ENCODE measurements around the gene ATXN3L.

ATXN3L gene

DNA sequence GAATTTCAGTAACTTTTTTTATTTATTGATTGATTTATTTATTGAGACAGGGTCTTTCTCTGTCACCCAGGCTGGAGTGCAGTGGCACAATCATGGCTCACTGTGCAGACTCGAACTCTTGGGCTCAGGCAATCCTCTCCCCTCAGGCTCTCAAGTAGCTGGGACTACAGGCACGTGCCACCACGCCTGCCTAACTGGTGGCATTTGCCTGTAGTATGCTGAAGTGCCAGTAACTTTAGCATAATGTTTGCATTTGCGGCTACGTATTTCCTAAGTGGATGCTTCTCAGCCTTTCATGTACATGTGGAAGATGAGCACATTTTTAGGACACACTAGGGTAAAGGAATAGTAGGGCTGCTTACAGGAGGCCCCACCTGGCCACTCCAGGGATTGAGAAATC, 45.3 kb upstream of the ATXN3L start:
- H3K27me3 ChIP-seq (ENCODE audit: insufficient read depth, low read depth), result no peaks in the 10 kb centered on the region
- H3K4me2 ChIP-seq, result no peak overlapping the region
- H2AFZ ChIP-seq (ENCODE audit: low read depth), result no peak overlapping the region
- H3K4me1 ChIP-seq (ENCODE audit: low read depth, poor library complexity, severe bottlenecking), result peaks cover 5% of the 10 kb centered on the region
- no peaks in the 10 kb centered on the region for H4K20me1 ChIP-seq (ENCODE audit: insufficient read depth)
- H3K36me3 ChIP-seq (ENCODE audit: insufficient read depth), result no peaks in the 10 kb centered on the region
- no peaks in the 10 kb centered on the region for H3K79me2 ChIP-seq (ENCODE audit: insufficient read depth, low read depth)
- H3K4me3 ChIP-seq (IDR thresholded peaks at IDR 0.05; ENCODE audit: insufficient read depth, low read depth, low read length), result no peak overlapping the region
- no peak overlapping the region for H3K27ac ChIP-seq
- no peak overlapping the region for H3K9ac ChIP-seq
- TF ChIP-seq, protein P1, sequence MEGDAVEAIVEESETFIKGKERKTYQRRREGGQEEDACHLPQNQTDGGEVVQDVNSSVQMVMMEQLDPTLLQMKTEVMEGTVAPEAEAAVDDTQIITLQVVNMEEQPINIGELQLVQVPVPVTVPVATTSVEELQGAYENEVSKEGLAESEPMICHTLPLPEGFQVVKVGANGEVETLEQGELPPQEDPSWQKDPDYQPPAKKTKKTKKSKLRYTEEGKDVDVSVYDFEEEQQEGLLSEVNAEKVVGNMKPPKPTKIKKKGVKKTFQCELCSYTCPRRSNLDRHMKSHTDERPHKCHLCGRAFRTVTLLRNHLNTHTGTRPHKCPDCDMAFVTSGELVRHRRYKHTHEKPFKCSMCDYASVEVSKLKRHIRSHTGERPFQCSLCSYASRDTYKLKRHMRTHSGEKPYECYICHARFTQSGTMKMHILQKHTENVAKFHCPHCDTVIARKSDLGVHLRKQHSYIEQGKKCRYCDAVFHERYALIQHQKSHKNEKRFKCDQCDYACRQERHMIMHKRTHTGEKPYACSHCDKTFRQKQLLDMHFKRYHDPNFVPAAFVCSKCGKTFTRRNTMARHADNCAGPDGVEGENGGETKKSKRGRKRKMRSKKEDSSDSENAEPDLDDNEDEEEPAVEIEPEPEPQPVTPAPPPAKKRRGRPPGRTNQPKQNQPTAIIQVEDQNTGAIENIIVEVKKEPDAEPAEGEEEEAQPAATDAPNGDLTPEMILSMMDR (conservative IDR thresholded peaks at IDR 0.05; ENCODE audit: low read depth, low read length), result no peak

DNA sequence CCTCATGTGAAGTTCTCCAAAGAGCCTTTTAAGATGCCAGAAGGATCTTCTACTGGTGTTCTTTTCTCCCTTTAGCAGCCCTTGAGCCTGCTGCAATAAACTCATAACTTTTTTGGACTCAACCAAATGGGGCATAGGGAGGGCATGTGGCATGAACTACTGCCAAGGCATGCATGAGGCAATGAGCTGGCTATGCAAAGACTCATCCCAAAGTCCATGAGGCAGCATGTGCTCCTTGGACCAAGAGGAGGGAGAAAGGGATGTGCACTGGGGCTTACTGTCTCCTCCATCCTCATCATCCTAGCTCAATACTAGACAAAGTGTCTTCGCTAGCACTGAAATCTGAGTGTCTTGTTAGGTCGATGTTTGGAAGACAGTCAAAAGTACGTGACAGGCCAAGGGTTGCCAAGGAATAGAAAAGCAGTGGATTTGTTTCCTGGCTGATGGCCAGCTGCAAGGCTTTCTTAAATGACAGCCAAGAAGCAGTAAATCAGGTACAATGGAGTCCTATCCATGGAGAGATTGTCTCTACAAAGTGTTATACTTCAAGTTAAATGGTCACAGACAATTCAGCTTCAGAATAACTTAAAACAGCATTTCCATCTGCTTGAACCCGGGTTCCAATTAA, 44.5 kb upstream of the ATXN3L start:
- TF ChIP-seq, protein P1 (conservative IDR thresholded peaks at IDR 0.05; ENCODE audit: low read depth, low read length), result no peak
- Histone ChIP-seq H3K27me3 (ENCODE audit: insufficient read depth, low read depth) (no peaks in the 10 kb centered on the region), H3K36me3 (ENCODE audit: insufficient read depth) (no peaks in the 10 kb centered on the region), H3K79me2 (ENCODE audit: insufficient read depth, low read depth) (no peaks in the 10 kb centered on the region), H3K9ac (no peak overlapping the region), H4K20me1 (ENCODE audit: insufficient read depth) (no peaks in the 10 kb centered on the region), H3K4me1 (ENCODE audit: low read depth, poor library complexity, severe bottlenecking) (peaks cover 12% of the 10 kb centered on the region), H2AFZ (ENCODE audit: low read depth) (no peak overlapping the region), H3K4me2 (no peak overlapping the region), H3K27ac (no peak overlapping the region), H3K4me3 (IDR thresholded peaks at IDR 0.05; ENCODE audit: insufficient read depth, low read depth, low read length) (no peak overlapping the region)

DNA sequence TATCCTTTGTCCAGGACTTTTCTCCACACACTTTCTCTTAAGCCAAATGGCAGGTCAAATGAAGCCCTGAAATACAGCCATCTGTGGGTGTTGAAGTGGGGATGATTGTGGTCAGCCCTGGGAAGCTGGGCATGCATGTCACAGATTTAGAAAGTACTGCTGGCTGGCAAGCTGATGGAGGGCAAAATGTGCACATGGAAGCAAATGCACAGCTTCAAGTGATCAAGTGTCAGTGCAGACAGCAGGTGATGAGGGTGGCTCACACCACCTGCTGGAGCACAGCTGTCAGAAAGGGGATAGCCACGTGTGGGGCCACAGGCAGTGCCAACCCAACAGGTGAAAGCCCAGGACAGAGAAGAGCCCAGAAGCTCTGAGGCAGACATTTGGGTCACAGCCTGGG, 40.3 kb upstream of the ATXN3L start:
- Histone ChIP-seq H3K27me3 (ENCODE audit: insufficient read depth, low read depth) (no peaks in the 10 kb centered on the region), H4K20me1 (ENCODE audit: insufficient read depth) (no peaks in the 10 kb centered on the region), H3K4me1 (ENCODE audit: low read depth, poor library complexity, severe bottlenecking) (peaks cover 12% of the 10 kb centered on the region), H3K9ac (no peak overlapping the region), H3K4me3 (IDR thresholded peaks at IDR 0.05; ENCODE audit: insufficient read depth, low read depth, low read length) (no peak overlapping the region), H3K4me2 (peak overlapping the region; percentile 21; the same call in 1 of the 2 replicates), H2AFZ (ENCODE audit: low read depth) (no peak overlapping the region), H3K79me2 (ENCODE audit: insufficient read depth, low read depth) (no peaks in the 10 kb centered on the region), H3K27ac (no peak overlapping the region), H3K36me3 (ENCODE audit: insufficient read depth) (no peaks in the 10 kb centered on the region)
- TF ChIP-seq, protein P1 (conservative IDR thresholded peaks at IDR 0.05; ENCODE audit: low read depth, low read length), result no peak

DNA sequence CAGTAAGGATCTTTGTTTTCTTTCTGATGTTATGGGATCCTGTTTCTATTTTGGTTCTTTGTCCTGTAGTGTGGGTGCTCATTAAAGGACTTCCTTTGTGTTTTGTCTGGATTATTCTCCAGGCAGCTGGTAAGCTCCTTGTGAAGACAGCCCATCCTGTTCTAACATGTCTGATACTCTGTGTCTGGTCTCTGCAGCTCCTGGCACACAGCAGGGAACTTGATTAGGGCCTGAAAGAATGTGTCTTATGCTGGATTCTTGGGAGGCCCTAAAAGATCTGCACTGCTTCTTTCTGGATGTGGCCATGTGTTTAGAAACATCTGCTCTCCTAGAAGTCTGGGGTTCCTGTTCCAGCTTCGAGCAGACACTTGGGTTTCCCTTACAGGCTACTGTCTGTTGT, 38.1 kb upstream of the ATXN3L start:
- H3K4me1 ChIP-seq (ENCODE audit: low read depth, poor library complexity, severe bottlenecking), result peaks cover 12% of the 10 kb centered on the region
- no peak overlapping the region for H3K9ac ChIP-seq
- no peak overlapping the region for H2AFZ ChIP-seq (ENCODE audit: low read depth)

More for the DNA sequence above, 38.1 kb upstream of the ATXN3L start:
- TF ChIP-seq, protein P1 (conservative IDR thresholded peaks at IDR 0.05; ENCODE audit: low read depth, low read length), result no peak
- Histone ChIP-seq H3K27me3 (ENCODE audit: insufficient read depth, low read depth) (no peaks in the 10 kb centered on the region), H3K36me3 (ENCODE audit: insufficient read depth) (no peaks in the 10 kb centered on the region), H3K27ac (no peak overlapping the region), H3K4me2 (no peak overlapping the region), H3K79me2 (ENCODE audit: insufficient read depth, low read depth) (no peaks in the 10 kb centered on the region), H4K20me1 (ENCODE audit: insufficient read depth) (no peaks in the 10 kb centered on the region), H3K4me3 (IDR thresholded peaks at IDR 0.05; ENCODE audit: insufficient read depth, low read depth, low read length) (no peak overlapping the region)
